Glutamatergic neuron (in vitro differentiated cells): ENCODE results near the gene SOX15. TPM values are rescaled to one million over a fixed set of nuclear protein-coding genes. Genes with fewer than 3 reads are reported as not detected.

Source experiments
- DNase-seq: peaks from one replicate; pipeline ENCODE4 v3.0.0; 2022
- H3K27ac Mint-ChIP-seq: one replicate; pipeline ENCODE4 v1.8.0; 2020; ENCODE audit warnings: mild to moderate bottlenecking, mixed read lengths, inconsistent platforms; ENCODE audit not compliant: unreplicated experiment
- H3K27me3 Mint-ChIP-seq: one replicate; pipeline ENCODE4 v1.8.0; 2020; ENCODE audit warnings: mild to moderate bottlenecking, moderate library complexity, mixed read lengths, inconsistent platforms; ENCODE audit not compliant: unreplicated experiment
- H3K36me3 Mint-ChIP-seq: one replicate; pipeline ENCODE4 v1.8.0; 2020; ENCODE audit warnings: mild to moderate bottlenecking, mixed read lengths, inconsistent platforms; ENCODE audit not compliant: unreplicated experiment
- H3K4me1 Mint-ChIP-seq: one replicate; pipeline ENCODE4 v1.8.0; 2020; ENCODE audit warnings: mild to moderate bottlenecking, low read depth, mixed read lengths, inconsistent platforms; ENCODE audit not compliant: unreplicated experiment
- H3K4me3 Mint-ChIP-seq: one replicate; pipeline ENCODE4 v1.8.0; 2020; ENCODE audit warnings: mild to moderate bottlenecking, mixed read lengths, inconsistent platforms; ENCODE audit not compliant: unreplicated experiment
- H3K9me3 Mint-ChIP-seq: one replicate; pipeline ENCODE4 v1.8.0; 2020; ENCODE audit warnings: mild to moderate bottlenecking, moderate library complexity, mixed read lengths, inconsistent platforms; ENCODE audit not compliant: unreplicated experiment
- CTCF ChIP-seq: fragments of 200-600 bp; sonication (generic); IDR thresholded peaks from one replicate; pipeline ENCODE4 v1.5.0; 2021; ENCODE audit not compliant: partially characterized antibody, unreplicated experiment
- total RNA-seq: library from RNA; stranded (reverse); fragmentation: NEBNext Ultra II Directional; extraction: Animal tissue kit (Norgen Biotek cat#: 25700); gene quantifications from one replicate; pipeline ENCODE4 v1.2.1, GENCODE V29; 2021; ENCODE audit not compliant: unreplicated experiment

SOX15 gene
- total RNA-seq, 1 donor from 2014 or later = 1.7 TPM

DNA sequence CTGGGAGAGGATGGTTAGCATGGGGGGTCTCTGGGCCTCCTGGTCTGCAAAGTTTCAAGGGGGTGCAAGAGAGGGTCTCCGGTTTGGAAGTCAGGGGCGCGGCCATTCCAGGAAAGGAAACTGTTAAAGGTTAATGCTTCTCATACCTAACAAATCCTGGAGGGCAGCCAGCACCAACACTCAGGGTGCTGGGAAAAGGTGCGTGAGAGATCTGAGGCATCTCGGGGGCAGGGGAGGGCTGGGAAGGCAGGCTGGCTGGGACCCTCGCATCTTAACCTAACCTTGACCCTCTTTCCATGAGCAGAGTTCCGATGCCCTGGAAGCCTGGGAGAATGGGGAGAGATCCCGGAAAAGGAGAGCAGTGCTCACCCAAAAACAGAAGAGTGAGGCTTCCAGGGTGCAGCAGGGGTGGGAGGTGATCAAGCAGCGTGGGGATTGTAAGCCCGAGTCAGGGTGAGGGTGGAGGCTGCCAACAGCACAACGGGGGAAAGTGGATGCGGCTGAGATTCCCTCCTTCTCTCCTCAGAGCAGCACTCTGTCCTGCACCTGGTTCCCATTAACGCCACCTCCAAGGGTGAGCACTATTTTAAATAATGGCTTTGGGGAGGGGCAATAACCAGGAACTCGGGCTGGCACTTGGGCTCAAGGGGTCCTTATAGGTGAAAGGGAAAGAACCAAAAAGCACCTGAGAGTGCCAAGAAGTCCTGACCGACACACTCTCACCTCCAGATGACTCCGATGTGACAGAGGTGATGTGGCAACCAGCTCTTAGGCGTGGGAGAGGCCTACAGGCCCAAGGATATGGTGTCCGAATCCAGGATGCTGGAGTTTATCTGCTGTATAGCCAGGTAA lies 30.3 kb downstream of the SOX15 start:
- no peak for TF ChIP-seq CTCF
- Mint-ChIP-seq H3K4me3 (peak overlapping the region; percentile 96), H3K36me3 (no peaks in the 10 kb centered on the region), H3K9me3 (peaks cover 17% of the 10 kb centered on the region), H3K4me1 (peaks cover 16% of the 10 kb centered on the region), H3K27ac (no peak overlapping the region), H3K27me3 (peaks cover 9% of the 10 kb centered on the region)
- DNase-seq = no peak

GRCh38 chr17:7558544-7559319 lies 31.2 kb downstream of the SOX15 start, which contains the start of gene TNFSF13:
Gene TNFSF13, plus strand, starts transcription at chr17:7558750. Its CDS starts 290 bp downstream, at chr17:7559040.
- DNase-seq = no peak
- peaks cover 10% of the 10 kb centered on the region for H3K27me3 Mint-ChIP-seq
- H3K9me3 Mint-ChIP-seq = peaks cover 17% of the 10 kb centered on the region
- H3K4me3 Mint-ChIP-seq = no peak within 1 kb of the TSS
- peaks cover 2% of the 10 kb centered on the region for H3K36me3 Mint-ChIP-seq
- peaks cover 16% of the 10 kb centered on the region for H3K4me1 Mint-ChIP-seq
- TF ChIP-seq CTCF = no peak
- no peak within 1 kb of the TSS for H3K27ac Mint-ChIP-seq

DNA sequence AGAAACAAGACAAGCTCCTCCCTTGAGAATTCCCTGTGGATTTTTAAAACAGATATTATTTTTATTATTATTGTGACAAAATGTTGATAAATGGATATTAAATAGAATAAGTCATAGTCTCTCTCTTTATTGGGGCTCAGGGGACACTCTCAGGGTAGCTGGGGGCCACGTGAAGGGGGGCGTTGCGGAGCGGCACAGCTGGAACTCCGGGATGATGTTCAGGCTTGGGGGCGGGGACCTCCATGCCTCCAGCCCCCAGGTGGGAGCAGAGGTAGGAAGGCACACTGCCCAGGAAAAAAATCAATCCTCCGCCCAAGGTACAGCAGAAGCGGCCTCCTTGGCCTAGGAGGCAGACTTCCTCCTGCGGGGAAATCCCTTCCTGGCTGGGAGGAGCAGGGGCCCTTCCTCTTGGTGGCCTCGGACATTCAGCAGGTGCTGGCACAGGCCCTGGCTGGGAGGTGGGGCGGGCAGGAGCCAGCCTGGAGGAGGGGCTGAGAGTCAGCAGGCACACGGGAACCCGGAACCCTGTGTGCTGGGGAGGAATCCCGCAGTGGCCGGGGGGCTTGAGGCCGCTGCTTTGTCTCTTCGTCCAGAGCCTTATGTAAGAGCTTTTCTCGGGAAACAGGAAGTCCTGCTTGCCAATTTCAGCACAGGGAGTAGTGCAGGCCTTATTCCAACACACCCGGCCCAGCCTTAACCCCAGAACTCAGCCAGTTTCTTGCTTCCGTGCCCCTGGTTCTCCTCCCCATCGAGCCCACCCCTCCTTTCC lies 31.9 kb downstream of the SOX15 start:
- TF ChIP-seq CTCF = no peak
- H3K4me3 Mint-ChIP-seq = no peak overlapping the region
- H3K36me3 Mint-ChIP-seq = peaks cover 5% of the 10 kb centered on the region
- peaks cover 16% of the 10 kb centered on the region for H3K4me1 Mint-ChIP-seq
- no peak for DNase-seq
- no peak overlapping the region for H3K27ac Mint-ChIP-seq
- H3K27me3 Mint-ChIP-seq = peaks cover 13% of the 10 kb centered on the region
- H3K9me3 Mint-ChIP-seq = peaks cover 17% of the 10 kb centered on the region

GRCh38 chr17:7557147-7557764 lies 32.6 kb downstream of the SOX15 start:
- Mint-ChIP-seq H3K27ac (no peak overlapping the region), H3K4me1 (peaks cover 10% of the 10 kb centered on the region), H3K36me3 (peaks cover 10% of the 10 kb centered on the region), H3K27me3 (peaks cover 8% of the 10 kb centered on the region), H3K9me3 (peaks cover 12% of the 10 kb centered on the region), H3K4me3 (no peak overlapping the region)
- no peak for DNase-seq
- no peak for TF ChIP-seq CTCF
